AG04449 (cell line): Measurements from ENCODE around the gene RPS24.

ENCODE experiments used
- CTCF ChIA-PET: fragments of 350-600 bp; formaldehyde crosslinking; extraction: SDS; loops from one replicate; lab custom pipeline; 2021; ENCODE audit warnings: antibody characterized with exemption; lab: Yijun Ruan, JAX
- POLR2A ChIA-PET: fragments of 400-600, 350-600 bp; formaldehyde crosslinking; extraction: SDS; loops from one replicate; lab custom pipeline; 2020; ENCODE audit warnings: antibody characterized with exemption, inconsistent platforms; lab: Yijun Ruan, JAX
- DNase-seq: peaks from one replicate; pipeline ENCODE4 v3.0.0-alpha.2; 2010; ENCODE audit warnings: low read depth, low spot score
- H3K4me3 ChIP-seq: 2 replicates; pipeline ENCODE4 v1.5.1; 2011; ENCODE audit warnings: low read depth, mild to moderate bottlenecking, control low read depth, low read length
- CTCF ChIP-seq: IDR thresholded peaks from one replicate; pipeline ENCODE4 v1.5.1; 2011; ENCODE audit warnings: mild to moderate bottlenecking, moderate library complexity, low read length, control low read depth, inconsistent platforms; ENCODE audit not compliant: insufficient read depth; ENCODE audit errors: missing control alignments

The RPS24 gene

GRCh38 chr10:78042752-78043104 is 9.1 kb downstream of the RPS24 start:
- no peak for DNase-seq
- POLR2A ChIA-PET, result interaction anchor here (0.9 kb wide), 1 partner anchor 8 kb away, joined by 3 read pairs; no protein-coding TSS in a partner anchor
- CTCF ChIA-PET, result interaction anchor here (0.8 kb wide), 1 partner anchor 1043 kb away, joined by 3 read pairs; no protein-coding TSS in a partner anchor
- H3K4me3 ChIP-seq, result no peak overlapping the region
- no peak for TF ChIP-seq CTCF

DNA sequence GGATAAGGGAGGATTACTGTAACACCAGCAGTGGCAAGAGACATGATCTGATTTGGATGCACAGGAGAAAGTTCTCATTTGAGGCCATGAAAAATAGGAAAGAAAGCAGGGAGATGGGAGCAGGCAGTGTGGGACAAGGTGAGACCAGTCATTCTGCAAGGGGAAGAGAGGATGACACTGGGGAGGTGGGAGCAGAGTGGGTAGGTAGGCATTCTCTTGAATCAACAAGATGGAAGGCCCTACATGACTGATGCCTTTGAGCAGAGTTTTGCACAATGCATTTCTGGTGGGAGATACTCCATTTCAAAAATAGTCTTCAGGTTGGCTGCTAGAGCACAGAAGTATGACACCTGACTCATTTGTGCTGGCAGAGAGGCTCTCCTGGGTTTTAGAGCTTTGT is 10.5 kb downstream of the RPS24 start:
- POLR2A ChIA-PET, result no interaction called here

DNA sequence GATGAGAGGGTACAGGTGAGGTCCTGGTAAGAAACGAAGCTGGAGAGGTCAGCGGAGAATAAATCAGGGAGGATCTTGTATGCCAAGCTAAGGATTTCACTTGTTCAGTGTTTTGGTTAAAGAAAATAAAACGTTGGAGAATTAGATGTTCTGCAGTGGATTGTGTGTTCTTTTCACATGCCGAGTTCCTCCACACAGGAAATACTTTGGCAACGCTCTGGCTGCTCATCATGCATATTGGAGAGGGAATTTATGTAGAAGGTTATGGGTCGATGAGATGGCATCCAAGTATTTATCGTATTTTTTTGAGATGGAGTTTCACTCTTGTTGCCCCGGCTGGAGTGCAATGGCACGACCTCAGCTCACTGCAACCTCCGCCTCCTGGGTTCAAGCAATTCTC is 11.0 kb downstream of the RPS24 start:
- POLR2A ChIA-PET, result no interaction called here
- no peak overlapping the region for H3K4me3 ChIP-seq
- CTCF ChIA-PET, result interaction anchor here (1.6 to 5.8 kb wide), 4 partner anchors 7 to 1151 kb away, joined by 7 to 49 read pairs (median 8); no protein-coding TSS in a partner anchor
- DNase-seq, result no peak
- TF ChIP-seq CTCF, result no peak

More for the DNA sequence above, 10.5 kb downstream of the RPS24 start:
- H3K4me3 ChIP-seq, result no peak overlapping the region
- CTCF ChIA-PET, result interaction anchor here (1.6 to 5.8 kb wide), 4 partner anchors 6 to 1151 kb away, joined by 7 to 49 read pairs (median 8); no protein-coding TSS in a partner anchor
- no peak for TF ChIP-seq CTCF
- no peak for DNase-seq

GRCh38 chr10:78045237-78045636 is 11.6 kb downstream of the RPS24 start:
- CTCF ChIA-PET, result interaction anchor here (1.2 to 5.8 kb wide), 6 partner anchors 7 to 1150 kb away, joined by 3 to 49 read pairs (median 8); no protein-coding TSS in a partner anchor
- no peak for DNase-seq
- POLR2A ChIA-PET, result no interaction called here
- no peak overlapping the region for H3K4me3 ChIP-seq
- TF ChIP-seq CTCF, result no peak

GRCh38 chr10:78045856-78046255 is 12.2 kb downstream of the RPS24 start:
- no peak overlapping the region for H3K4me3 ChIP-seq
- POLR2A ChIA-PET, result no interaction called here
- TF ChIP-seq CTCF, result no peak
- no peak for DNase-seq
- CTCF ChIA-PET, result interaction anchor here (1.2 to 5.8 kb wide), 10 partner anchors 7 to 1157 kb away, joined by 3 to 86 read pairs (median 13); no protein-coding TSS in a partner anchor

DNA sequence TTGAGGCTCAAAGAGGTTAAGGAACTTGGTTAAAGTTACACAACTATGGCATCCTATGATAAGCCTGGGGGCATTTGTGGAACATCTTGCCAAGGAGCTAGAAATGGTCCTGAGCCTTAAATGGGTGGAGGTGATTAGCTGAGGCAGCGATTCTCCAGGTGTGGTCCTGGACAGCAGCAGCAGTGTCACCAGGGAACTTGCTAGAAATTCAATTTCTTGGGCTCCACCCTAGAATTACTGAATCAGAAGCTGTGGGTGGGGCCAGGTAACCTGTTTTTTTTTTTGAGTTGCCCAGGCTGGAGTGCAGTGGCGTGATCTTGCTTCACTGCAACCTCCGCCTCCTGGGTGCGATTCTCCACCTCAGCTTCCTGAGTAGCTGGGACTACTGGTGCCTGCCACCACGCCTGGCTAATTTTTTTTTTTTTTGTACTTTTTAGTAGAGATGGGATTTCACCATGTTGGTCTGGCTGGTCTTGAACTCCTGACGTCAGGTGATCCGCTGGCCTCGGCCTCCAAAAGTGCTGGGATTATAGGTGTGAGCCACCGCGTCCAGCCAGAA is 13.1 kb downstream of the RPS24 start:
- H3K4me3 ChIP-seq, result no peak overlapping the region
- no peak for DNase-seq
- no peak for TF ChIP-seq CTCF
- ChIA-PET CTCF (interaction anchor here (0.7 to 5.8 kb wide), 56 partner anchors 9 to 1210 kb away, joined by 3 to 86 read pairs (median 4); partner anchors contain the start of gene RPS24), POLR2A (no interaction called here)
